ENCODE measurements around the gene JADE2.
A peak's percentile ranks its signal among the peaks of the same experiment; 100 is the strongest.

DNA sequence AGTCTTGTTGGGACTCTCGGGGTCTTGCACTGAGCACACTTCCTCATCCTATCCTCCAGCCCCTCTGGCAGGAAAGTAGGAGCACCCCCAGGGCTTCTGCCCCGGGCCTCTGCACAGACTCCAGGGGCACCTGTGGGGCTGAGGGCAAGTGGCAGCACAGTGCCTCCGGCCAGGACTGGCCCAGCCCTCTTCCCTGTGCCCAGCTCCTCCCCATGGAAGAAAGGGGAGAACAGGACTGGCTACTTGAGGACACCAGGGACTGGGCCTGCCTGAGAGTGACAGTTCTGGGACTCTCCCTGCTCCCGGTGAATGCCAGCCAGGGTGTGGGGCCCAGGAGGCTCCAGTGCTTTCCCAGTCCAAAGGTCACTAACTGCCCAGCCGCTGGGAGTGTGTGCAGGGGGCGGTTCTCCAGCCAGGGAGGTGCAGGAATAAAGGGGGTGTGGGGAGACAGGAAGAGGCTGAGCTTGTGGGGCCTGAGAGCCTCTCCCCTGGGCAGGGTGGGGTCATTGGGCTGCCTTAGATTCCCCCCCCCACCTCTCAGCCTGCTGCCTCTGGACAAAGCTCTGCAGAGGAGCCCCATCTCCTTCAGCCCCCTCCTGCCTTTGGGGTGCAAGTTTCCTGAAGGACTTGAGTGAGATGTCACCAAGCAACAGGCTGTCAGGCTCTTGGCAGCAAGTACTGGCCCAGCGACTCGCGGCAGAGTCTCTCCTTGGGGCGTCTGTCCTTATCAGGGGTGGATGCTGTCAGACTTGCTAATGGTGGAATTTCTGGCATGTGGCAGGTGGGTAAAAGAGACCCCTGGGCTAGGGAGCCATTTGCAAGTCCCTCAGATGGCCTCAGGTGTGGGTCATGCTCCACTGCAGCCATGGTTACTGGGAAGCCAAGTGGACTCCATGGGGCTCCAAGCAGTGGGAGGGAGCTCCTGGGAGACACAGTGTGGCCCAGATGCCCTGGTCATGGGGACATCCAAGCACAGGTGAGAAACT lies 19.1 kb upstream of the JADE2 start:
- TF ChIP-seq, protein P1, sequence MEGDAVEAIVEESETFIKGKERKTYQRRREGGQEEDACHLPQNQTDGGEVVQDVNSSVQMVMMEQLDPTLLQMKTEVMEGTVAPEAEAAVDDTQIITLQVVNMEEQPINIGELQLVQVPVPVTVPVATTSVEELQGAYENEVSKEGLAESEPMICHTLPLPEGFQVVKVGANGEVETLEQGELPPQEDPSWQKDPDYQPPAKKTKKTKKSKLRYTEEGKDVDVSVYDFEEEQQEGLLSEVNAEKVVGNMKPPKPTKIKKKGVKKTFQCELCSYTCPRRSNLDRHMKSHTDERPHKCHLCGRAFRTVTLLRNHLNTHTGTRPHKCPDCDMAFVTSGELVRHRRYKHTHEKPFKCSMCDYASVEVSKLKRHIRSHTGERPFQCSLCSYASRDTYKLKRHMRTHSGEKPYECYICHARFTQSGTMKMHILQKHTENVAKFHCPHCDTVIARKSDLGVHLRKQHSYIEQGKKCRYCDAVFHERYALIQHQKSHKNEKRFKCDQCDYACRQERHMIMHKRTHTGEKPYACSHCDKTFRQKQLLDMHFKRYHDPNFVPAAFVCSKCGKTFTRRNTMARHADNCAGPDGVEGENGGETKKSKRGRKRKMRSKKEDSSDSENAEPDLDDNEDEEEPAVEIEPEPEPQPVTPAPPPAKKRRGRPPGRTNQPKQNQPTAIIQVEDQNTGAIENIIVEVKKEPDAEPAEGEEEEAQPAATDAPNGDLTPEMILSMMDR (IDR thresholded peaks at IDR 0.05), result peak in 2 of 7 experiments; percentile 11 to 27
- TF ChIP-seq POLR2A (IDR thresholded peaks at IDR 0.05), result peak; percentile 67 to 87 (median 78)
